ENCODE data around the gene FARSA. TPM values are rescaled to one million over a fixed set of nuclear protein-coding genes. Genes with fewer than 3 reads are reported as not detected.

Gene FARSA
- total RNA-seq, 1 donor from 2014 or later, result 76.7 TPM

DNA sequence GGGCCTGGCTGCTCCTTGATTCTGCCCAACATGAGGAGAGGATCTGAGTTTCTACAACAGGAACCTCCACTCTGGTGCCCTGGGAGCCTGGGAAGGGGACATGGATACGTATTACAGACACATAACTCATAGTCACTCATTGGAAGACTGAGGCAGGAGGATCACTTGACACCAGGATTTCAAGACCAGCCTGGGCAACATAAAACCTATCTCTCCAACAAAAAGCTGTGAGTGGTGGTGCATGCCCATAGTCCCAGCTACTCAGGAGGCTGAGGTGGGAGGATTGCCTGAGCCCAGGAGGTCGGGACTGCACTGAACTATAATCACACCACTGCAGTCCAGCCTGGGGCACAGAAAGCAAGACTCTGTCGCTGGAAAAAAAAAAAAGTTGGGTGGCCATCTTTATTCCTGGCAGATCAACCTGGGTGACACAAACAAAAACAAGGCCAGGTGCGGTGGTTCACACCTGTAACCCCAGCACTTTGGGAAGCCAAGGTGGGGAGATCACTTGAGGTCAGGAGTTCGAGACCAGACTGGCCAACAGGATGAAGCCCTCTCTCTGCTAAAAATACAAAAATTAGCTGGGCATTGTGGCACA lies 45.4 kb downstream of the FARSA start:
- no peak overlapping the region for H3K4me3 Mint-ChIP-seq (ENCODE audit: unreplicated experiment)
- FAIRE-seq (no peak), DNase-seq (ENCODE audit: low read depth) (no peak)
- peaks cover 8% of the 10 kb centered on the region for H3K79me2 ChIP-seq (ENCODE audit: insufficient read depth, low read length)
- no peak overlapping the region for H3K4me3 ChIP-seq (ENCODE audit: insufficient read depth, low read depth, low read length)
- H3K4me2 ChIP-seq (ENCODE audit: low read length), result no peak overlapping the region
- H2AFZ ChIP-seq (ENCODE audit: low read depth, low read length), result no peak overlapping the region
- H3K27me3 Mint-ChIP-seq (ENCODE audit: low read depth, unreplicated experiment), result peaks cover 35% of the 10 kb centered on the region
- H3K9me3 Mint-ChIP-seq (ENCODE audit: unreplicated experiment), result no peaks in the 10 kb centered on the region
- no peaks in the 10 kb centered on the region for H4K20me1 ChIP-seq (ENCODE audit: insufficient read depth, low read length)
- no peaks in the 10 kb centered on the region for H3K36me3 ChIP-seq (ENCODE audit: insufficient read depth, low read length)
- no peak overlapping the region for H3K9ac ChIP-seq (ENCODE audit: low read length)
- peaks cover 10% of the 10 kb centered on the region for H3K4me1 ChIP-seq (ENCODE audit: insufficient read depth, low read length)
- no peak overlapping the region for H3K27ac Mint-ChIP-seq (ENCODE audit: unreplicated experiment)
- H3K27ac ChIP-seq (ENCODE audit: low read depth, low read length), result no peak overlapping the region
- H3K27me3 ChIP-seq (ENCODE audit: insufficient read depth, low read length), result peaks cover 22% of the 10 kb centered on the region
- no peaks in the 10 kb centered on the region for H3K36me3 Mint-ChIP-seq (ENCODE audit: low read depth, unreplicated experiment)
- H3K4me1 Mint-ChIP-seq (ENCODE audit: low read depth, unreplicated experiment), result no peaks in the 10 kb centered on the region
- TF ChIP-seq, protein P1, sequence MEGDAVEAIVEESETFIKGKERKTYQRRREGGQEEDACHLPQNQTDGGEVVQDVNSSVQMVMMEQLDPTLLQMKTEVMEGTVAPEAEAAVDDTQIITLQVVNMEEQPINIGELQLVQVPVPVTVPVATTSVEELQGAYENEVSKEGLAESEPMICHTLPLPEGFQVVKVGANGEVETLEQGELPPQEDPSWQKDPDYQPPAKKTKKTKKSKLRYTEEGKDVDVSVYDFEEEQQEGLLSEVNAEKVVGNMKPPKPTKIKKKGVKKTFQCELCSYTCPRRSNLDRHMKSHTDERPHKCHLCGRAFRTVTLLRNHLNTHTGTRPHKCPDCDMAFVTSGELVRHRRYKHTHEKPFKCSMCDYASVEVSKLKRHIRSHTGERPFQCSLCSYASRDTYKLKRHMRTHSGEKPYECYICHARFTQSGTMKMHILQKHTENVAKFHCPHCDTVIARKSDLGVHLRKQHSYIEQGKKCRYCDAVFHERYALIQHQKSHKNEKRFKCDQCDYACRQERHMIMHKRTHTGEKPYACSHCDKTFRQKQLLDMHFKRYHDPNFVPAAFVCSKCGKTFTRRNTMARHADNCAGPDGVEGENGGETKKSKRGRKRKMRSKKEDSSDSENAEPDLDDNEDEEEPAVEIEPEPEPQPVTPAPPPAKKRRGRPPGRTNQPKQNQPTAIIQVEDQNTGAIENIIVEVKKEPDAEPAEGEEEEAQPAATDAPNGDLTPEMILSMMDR (IDR thresholded peaks at IDR 0.05; ENCODE audit: insufficient read depth, low read depth, low read length), result no peak
- no peak for TF ChIP-seq EZH2 (IDR thresholded peaks at IDR 0.05; ENCODE audit: insufficient read depth, low read length)
- H3K9me3 ChIP-seq (ENCODE audit: insufficient read depth, low read depth, low read length), result peaks cover 17% of the 10 kb centered on the region

DNA sequence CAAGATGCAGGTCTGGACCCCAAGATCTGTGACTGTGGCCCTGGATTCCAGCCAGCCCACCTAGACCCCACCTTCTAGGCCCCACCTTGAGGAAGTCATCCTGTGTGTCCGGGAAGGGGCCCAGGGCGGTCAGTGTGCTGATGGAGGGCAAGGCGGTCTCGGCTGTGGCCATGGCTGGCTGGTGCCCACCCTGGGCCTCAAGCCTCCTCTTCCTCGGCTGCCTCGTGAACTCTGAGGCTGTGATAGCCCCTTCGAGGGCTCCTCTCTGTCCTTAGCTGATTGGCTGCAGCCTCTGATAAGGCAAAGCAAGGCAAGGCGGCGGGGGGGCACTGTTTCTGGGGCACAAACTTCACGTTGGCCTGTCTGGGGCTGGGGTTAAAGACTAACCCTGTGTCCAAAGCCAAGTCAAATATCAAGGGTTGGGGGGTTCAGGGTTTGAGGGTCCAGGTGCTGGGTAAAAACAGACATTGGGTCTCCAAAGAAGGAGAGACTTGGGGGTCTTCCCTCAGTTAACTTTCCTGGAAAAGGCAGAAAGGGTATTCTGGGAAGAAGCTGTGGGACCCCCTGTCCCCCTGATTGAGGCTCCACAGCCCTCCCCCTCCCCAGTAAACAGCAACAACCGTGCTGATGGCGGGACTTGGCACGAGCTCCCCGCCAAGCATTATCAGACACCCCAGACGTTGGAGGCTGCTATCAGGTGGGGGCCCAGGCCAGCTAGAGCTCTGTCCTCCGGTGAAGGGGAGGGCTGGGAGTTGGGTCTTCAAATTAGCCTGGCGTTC lies 46.4 kb downstream of the FARSA start, which contains the start of gene KLF1:
Gene KLF1, minus strand, starts transcription at position 233 of the 779 bp plus-strand sequence. Its CDS starts 61 bp downstream, at position 172.
- Histone ChIP-seq H2AFZ (ENCODE audit: low read depth, low read length) (no peak within 1 kb of the TSS), H3K79me2 (ENCODE audit: insufficient read depth, low read length) (peaks cover 8% of the 10 kb centered on the region), H3K27me3 (ENCODE audit: insufficient read depth, low read length) (peaks cover 22% of the 10 kb centered on the region), H3K4me3 (ENCODE audit: insufficient read depth, low read depth, low read length) (no peak within 1 kb of the TSS), H3K4me2 (ENCODE audit: low read length) (no peak within 1 kb of the TSS), H3K4me1 (ENCODE audit: insufficient read depth, low read length) (peaks cover 10% of the 10 kb centered on the region), H3K9me3 (ENCODE audit: insufficient read depth, low read depth, low read length) (peaks cover 17% of the 10 kb centered on the region), H3K36me3 (ENCODE audit: insufficient read depth, low read length) (no peaks in the 10 kb centered on the region), H4K20me1 (ENCODE audit: insufficient read depth, low read length) (no peaks in the 10 kb centered on the region), H3K9ac (ENCODE audit: low read length) (no peak within 1 kb of the TSS), H3K27ac (ENCODE audit: low read depth, low read length) (no peak within 1 kb of the TSS)
- no peak for TF ChIP-seq EZH2 (IDR thresholded peaks at IDR 0.05; ENCODE audit: insufficient read depth, low read length)
- TF ChIP-seq, protein P1 (IDR thresholded peaks at IDR 0.05; ENCODE audit: insufficient read depth, low read depth, low read length), result no peak
- Mint-ChIP-seq H3K27me3 (ENCODE audit: low read depth, unreplicated experiment) (peaks cover 35% of the 10 kb centered on the region), H3K4me3 (ENCODE audit: unreplicated experiment) (no peak within 1 kb of the TSS), H3K9me3 (ENCODE audit: unreplicated experiment) (no peaks in the 10 kb centered on the region), H3K36me3 (ENCODE audit: low read depth, unreplicated experiment) (no peaks in the 10 kb centered on the region), H3K4me1 (ENCODE audit: low read depth, unreplicated experiment) (no peaks in the 10 kb centered on the region), H3K27ac (ENCODE audit: unreplicated experiment) (no peak within 1 kb of the TSS)
- FAIRE-seq (no peak), DNase-seq (ENCODE audit: low read depth) (no peak)

DNA sequence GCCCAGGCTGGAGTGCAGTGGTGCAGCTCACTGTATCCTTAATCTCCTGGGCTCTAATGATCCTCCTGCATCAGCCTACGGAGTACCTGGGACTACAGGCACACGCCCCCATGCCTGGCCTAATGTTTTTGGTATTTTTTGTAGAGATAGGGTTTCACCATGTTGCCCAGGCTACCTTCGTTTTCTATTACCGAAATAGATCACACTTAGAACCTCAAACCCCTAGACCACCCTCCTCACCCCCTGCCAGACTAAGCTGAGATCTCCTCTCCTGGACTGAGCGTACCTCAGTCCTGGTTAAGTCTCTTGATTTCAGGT lies 46.9 kb downstream of the FARSA start:
- Mint-ChIP-seq H3K27me3 (ENCODE audit: low read depth, unreplicated experiment) (peaks cover 35% of the 10 kb centered on the region), H3K4me1 (ENCODE audit: low read depth, unreplicated experiment) (no peaks in the 10 kb centered on the region), H3K27ac (ENCODE audit: unreplicated experiment) (no peak overlapping the region), H3K4me3 (ENCODE audit: unreplicated experiment) (no peak overlapping the region), H3K36me3 (ENCODE audit: low read depth, unreplicated experiment) (no peaks in the 10 kb centered on the region), H3K9me3 (ENCODE audit: unreplicated experiment) (no peaks in the 10 kb centered on the region)
- H3K9ac ChIP-seq (ENCODE audit: low read length), result no peak overlapping the region
- peaks cover 17% of the 10 kb centered on the region for H3K9me3 ChIP-seq (ENCODE audit: insufficient read depth, low read depth, low read length)
- peaks cover 6% of the 10 kb centered on the region for H3K4me1 ChIP-seq (ENCODE audit: insufficient read depth, low read length)
- no peak overlapping the region for H3K27ac ChIP-seq (ENCODE audit: low read depth, low read length)
- no peak for DNase-seq (ENCODE audit: low read depth)
- no peak overlapping the region for H2AFZ ChIP-seq (ENCODE audit: low read depth, low read length)
- H3K4me3 ChIP-seq (ENCODE audit: insufficient read depth, low read depth, low read length), result no peak overlapping the region
- H3K36me3 ChIP-seq (ENCODE audit: insufficient read depth, low read length), result no peaks in the 10 kb centered on the region
- H3K4me2 ChIP-seq (ENCODE audit: low read length), result no peak overlapping the region
- H3K27me3 ChIP-seq (ENCODE audit: insufficient read depth, low read length), result peaks cover 22% of the 10 kb centered on the region
- no peaks in the 10 kb centered on the region for H4K20me1 ChIP-seq (ENCODE audit: insufficient read depth, low read length)
- TF ChIP-seq, protein P1 (IDR thresholded peaks at IDR 0.05; ENCODE audit: insufficient read depth, low read depth, low read length), result no peak
- no peak for TF ChIP-seq EZH2 (IDR thresholded peaks at IDR 0.05; ENCODE audit: insufficient read depth, low read length)
- FAIRE-seq, result no peak
- H3K79me2 ChIP-seq (ENCODE audit: insufficient read depth, low read length), result peaks cover 4% of the 10 kb centered on the region

All from astrocyte (in vitro differentiated cells and primary cell).